ENCODE results near the gene ESR2. TPM values are rescaled to one million over a fixed set of nuclear protein-coding genes. Genes with fewer than 3 reads are reported as not detected.

The ESR2 gene
- total RNA-seq, 1 experiment from 2014 or later = 0.15 TPM

GRCh38 chr14:64147126-64147790 lies 146.9 kb downstream of the ESR2 start:
- no peak overlapping the region for H4K8ac ChIP-seq (replicated peaks; ENCODE audit: insufficient read length, low read depth, low read length)
- no peak overlapping the region for H3K4ac ChIP-seq (ENCODE audit: low read depth, low read length)
- no peak overlapping the region for H2BK20ac ChIP-seq (ENCODE audit: low read depth, low read length, poor library complexity, severe bottlenecking)
- H3K79me2 ChIP-seq (ENCODE audit: insufficient read depth, low read length) = no peaks in the 10 kb centered on the region
- H2BK12ac ChIP-seq (ENCODE audit: insufficient read length, low read depth, low read length) = no peak overlapping the region
- Mint-ChIP-seq H3K27ac (peak overlapping the region in 2 of 3 experiments; percentile 54 to 72; a peak in 2 of 7 replicates), H3K4me1 (no peaks in the 10 kb centered on the region), H3K36me3 (ENCODE audit: insufficient read depth in 1 of 3, low read depth in 3 of 3) (peaks cover 5 to 19% (median 5%) of the 10 kb centered on the region in 3 experiments; a peak in 6 of 7 replicates), H3K27me3 (ENCODE audit: low read depth) (no peaks in the 10 kb centered on the region; the same call in 1 of the 2 replicates), H3K4me3 (no peak overlapping the region), H3K9me3 (no peaks in the 10 kb centered on the region)
- H2AFZ ChIP-seq (ENCODE audit: low read length) = no peak overlapping the region
- H2BK15ac ChIP-seq (ENCODE audit: low read depth, low read length) = no peak overlapping the region
- no peaks in the 10 kb centered on the region for H3K9me3 ChIP-seq (ENCODE audit: control insufficient read depth, low read depth, low read length)
- no peak for TF ChIP-seq CTCF (conservative IDR thresholded peaks at IDR 0.05)
- WGBS (ENCODE audit: extremely low coverage, insufficient read length, low lambda C conversion rate) = no CpG with 5 or more reads among the region's 7 CpGs
- no peaks in the 10 kb centered on the region; the same call in 1 of the 2 replicates for H3K4me1 ChIP-seq (ENCODE audit: insufficient read depth, low read length)
- no peak overlapping the region for H2BK120ac ChIP-seq (ENCODE audit: low read depth, low read length, poor library complexity, severe bottlenecking)
- no peak overlapping the region for H3K14ac ChIP-seq (ENCODE audit: insufficient read depth, low read length)
- no peak overlapping the region for H2AK5ac ChIP-seq (ENCODE audit: insufficient read length, low read length)
- no peaks in the 10 kb centered on the region for H3K23me2 ChIP-seq (ENCODE audit: insufficient read length, low read depth, low read length, poor library complexity, severe bottlenecking)
- DNase-seq = no peak
- H3K18ac ChIP-seq (ENCODE audit: insufficient read length, low read depth, low read length) = no peak overlapping the region
- H3K56ac ChIP-seq (ENCODE audit: insufficient read length, low read depth, low read length) = no peak overlapping the region
- no peaks in the 10 kb centered on the region for H3K27me3 ChIP-seq (ENCODE audit: insufficient read depth, low read length)
- no peaks in the 10 kb centered on the region for H3K79me1 ChIP-seq (ENCODE audit: insufficient read depth, low read depth, low read length, poor library complexity, severe bottlenecking)
- H2BK5ac ChIP-seq (ENCODE audit: insufficient read length, low read length) = no peak overlapping the region
- H3K27ac ChIP-seq (ENCODE audit: insufficient read length, low read depth, low read length) = no peak overlapping the region
- H3K23ac ChIP-seq (ENCODE audit: insufficient read length, low read depth, low read length) = no peak overlapping the region
- H4K20me1 ChIP-seq (ENCODE audit: control insufficient read depth, insufficient read depth, insufficient read length) = no peaks in the 10 kb centered on the region
- H4K91ac ChIP-seq (ENCODE audit: insufficient read length, low read depth, low read length) = no peak overlapping the region
- H4K5ac ChIP-seq (ENCODE audit: insufficient read length, low read depth, low read length) = no peak overlapping the region
- H3K9ac ChIP-seq (ENCODE audit: extremely low read depth, insufficient read length, low read length) = no peak overlapping the region
- no peak overlapping the region for H3T11ph ChIP-seq (ENCODE audit: low read length)
- H3K4me2 ChIP-seq (ENCODE audit: insufficient read depth, insufficient read length, low read length) = no peak overlapping the region
